Right lung (tissue), 5 donors: ENCODE measurements around the gene SPATA45. TPM values are rescaled to one million over a fixed set of nuclear protein-coding genes. Genes with fewer than 3 reads are reported as not detected.

Experiments
- DNase-seq, 2 donors: peaks; one replicate each; pipeline ENCODE4 v3.0.0-alpha.2; 2013
- polyA plus RNA-seq, 5 donors: library from polyadenylated mRNA; unstranded; fragments of 120-200 nt; gene quantifications; one replicate each; pipeline versions ENCODE4 v1.2.1 to v1.2.3, GENCODE V29; 2013; ENCODE audit warnings: inconsistent platforms in 1 of 5, low replicate concordance in 1 of 5; ENCODE audit not compliant: insufficient read length in 5 of 5, insufficient read depth in 1 of 5

The SPATA45 gene
- polyA plus RNA-seq, 5 donors, result 0.37 to 1.2 (median 0.69) TPM

- DNase-seq, result peak in 1 of 2 donors; percentile 2
Measured at GRCh38 chr1:212782422-212783154, 64.9 kb downstream of the SPATA45 start.

GRCh38 chr1:212781225-212781624 is 66.2 kb downstream of the SPATA45 start:
- no peak for DNase-seq

- no peak for DNase-seq
Measured at GRCh38 chr1:212780759-212781158, 66.7 kb downstream of the SPATA45 start.

Other genes with a start within 250 kb of the SPATA45 start
- gene ATF3, start 238.9 kb downstream of the SPATA45 start, polyA plus RNA-seq, result 10 to 100 TPM in 4 of 5 donors, 1 to 10 TPM in 1; 5.9 to 30.2 (median 21.9) TPM
- gene BATF3, start 147.8 kb downstream of the SPATA45 start, polyA plus RNA-seq, result 1 to 10 TPM; 2.0 to 4.0 (median 2.2) TPM
- gene NSL1, start 55.9 kb downstream of the SPATA45 start, polyA plus RNA-seq, result 10 to 100 TPM; 37.6 to 53.0 (median 43.7) TPM
- gene TATDN3, start 55.8 kb downstream of the SPATA45 start, polyA plus RNA-seq, result 10 to 100 TPM; 11.6 to 19.2 (median 15.0) TPM
- gene FLVCR1, start 10.6 kb upstream of the SPATA45 start, polyA plus RNA-seq, result 10 to 100 TPM; 14.2 to 26.0 (median 21.9) TPM
- 10 to 100 TPM; 24.0 to 38.4 (median 33.1) TPM for gene VASH2, start 102.9 kb upstream of the SPATA45 start, polyA plus RNA-seq
- gene ANGEL2, start 168.2 kb upstream of the SPATA45 start, polyA plus RNA-seq, result 10 to 100 TPM; 33.1 to 53.7 (median 44.4) TPM
- gene RPS6KC1, start 203.6 kb upstream of the SPATA45 start, polyA plus RNA-seq, result 10 to 100 TPM; 18.4 to 27.8 (median 24.5) TPM